ENCODE results near the gene IFIT1B.

IFIT1B gene

DNA sequence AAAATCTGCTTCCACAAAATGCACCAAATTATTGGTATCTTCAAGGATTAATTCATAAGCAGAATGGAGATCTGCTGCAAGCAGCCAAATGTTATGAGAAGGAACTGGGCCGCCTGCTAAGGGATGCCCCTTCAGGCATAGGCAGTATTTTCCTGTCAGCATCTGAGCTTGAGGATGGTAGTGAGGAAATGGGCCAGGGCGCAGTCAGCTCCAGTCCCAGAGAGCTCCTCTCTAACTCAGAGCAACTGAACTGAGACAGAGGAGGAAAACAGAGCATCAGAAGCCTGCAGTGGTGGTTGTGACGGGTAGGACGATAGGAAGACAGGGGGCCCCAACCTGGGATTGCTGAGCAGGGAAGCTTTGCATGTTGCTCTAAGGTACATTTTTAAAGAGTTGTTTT lies 38.0 kb upstream of the IFIT1B start:
- H3K9ac ChIP-seq (ENCODE audit: low read length in 2 of 2), result no peak overlapping the region
- no peak overlapping the region for H3K27ac ChIP-seq (ENCODE audit: low read length)

DNA sequence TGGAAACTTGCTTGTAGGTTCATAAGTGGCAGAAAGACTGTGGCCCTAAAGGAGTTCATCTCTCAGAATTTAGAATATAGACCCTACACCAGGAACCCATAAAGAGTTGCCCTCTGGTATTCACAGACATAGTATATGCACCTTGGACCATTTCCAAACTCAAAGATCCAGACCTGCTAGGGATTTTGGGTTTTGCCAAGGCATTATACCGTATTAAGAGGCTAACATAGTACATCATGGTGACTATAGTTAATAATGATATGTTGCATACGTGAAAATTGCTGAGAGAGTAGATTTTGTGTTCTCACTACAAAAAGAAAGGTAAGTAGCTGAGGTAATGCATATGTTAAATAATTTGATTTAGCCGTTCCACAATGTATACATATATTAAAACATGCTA lies 36.2 kb upstream of the IFIT1B start:
- Histone ChIP-seq H3K27me3 (ENCODE audit: control insufficient read depth in 1 of 2, insufficient read depth in 2 of 2, low read length in 2 of 2) (no peaks in the 10 kb centered on the region), H3K4me1 (ENCODE audit: control insufficient read depth, insufficient read depth, low read length) (no peaks in the 10 kb centered on the region), H3K4me3 (ENCODE audit: low read length in 2 of 2) (no peak overlapping the region), H3K27ac (ENCODE audit: low read length) (no peak overlapping the region), H3K9ac (ENCODE audit: low read length in 2 of 2) (no peak overlapping the region), H3K9me3 (ENCODE audit: control insufficient read depth in 2 of 2, low read length in 2 of 2) (no peaks in the 10 kb centered on the region), H3K36me3 (ENCODE audit: control insufficient read depth in 2 of 2, insufficient read depth in 2 of 2, low read length in 2 of 2) (peaks cover 5% of the 10 kb centered on the region in 2 donors)

More for the DNA sequence above, 38.0 kb upstream of the IFIT1B start:
- Histone ChIP-seq H3K36me3 (ENCODE audit: control insufficient read depth in 2 of 2, insufficient read depth in 2 of 2, low read length in 2 of 2) (peaks cover 5% of the 10 kb centered on the region in 2 donors), H3K9me3 (ENCODE audit: control insufficient read depth in 2 of 2, low read length in 2 of 2) (no peaks in the 10 kb centered on the region), H3K4me1 (ENCODE audit: control insufficient read depth, insufficient read depth, low read length) (no peaks in the 10 kb centered on the region), H3K4me3 (ENCODE audit: low read length in 2 of 2) (no peak overlapping the region), H3K27me3 (ENCODE audit: control insufficient read depth in 1 of 2, insufficient read depth in 2 of 2, low read length in 2 of 2) (no peaks in the 10 kb centered on the region)

DNA sequence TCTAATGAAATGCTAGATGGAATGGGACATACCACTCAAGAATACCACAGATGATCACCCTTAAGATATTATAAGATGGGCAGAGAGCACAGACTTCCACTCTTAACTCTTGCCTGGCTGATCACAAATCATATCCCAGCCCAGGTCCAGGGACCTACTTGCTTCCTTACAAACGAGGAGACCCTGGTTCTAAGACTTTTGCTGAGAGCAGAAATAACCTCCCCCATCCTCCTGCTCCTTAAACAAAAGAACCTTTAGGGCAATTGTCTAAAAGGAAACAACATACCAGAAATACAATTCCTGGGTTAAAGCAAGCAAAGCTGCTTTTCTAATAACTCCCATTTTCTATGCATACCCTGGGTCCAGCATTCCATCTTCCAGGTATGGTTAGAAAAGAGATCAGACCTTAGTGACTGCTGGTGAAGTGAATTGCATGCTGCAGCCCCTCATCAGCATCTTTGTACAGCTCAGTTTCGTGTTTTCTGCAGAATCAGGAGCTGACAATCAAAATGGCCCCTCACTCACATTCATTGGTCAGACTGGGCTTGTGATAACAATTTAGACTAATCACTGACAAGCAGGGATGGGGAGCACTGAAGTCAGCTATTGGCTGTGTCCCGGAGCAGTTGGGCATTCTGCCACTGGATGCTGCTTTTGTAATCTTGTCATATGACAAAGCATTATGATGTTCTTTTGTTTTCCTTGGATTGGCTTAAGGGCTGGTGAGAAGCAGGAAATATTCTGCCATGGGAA lies 35.5 kb upstream of the IFIT1B start:
- Histone ChIP-seq H3K27me3 (ENCODE audit: control insufficient read depth in 1 of 2, insufficient read depth in 2 of 2, low read length in 2 of 2) (no peaks in the 10 kb centered on the region), H3K9ac (ENCODE audit: low read length in 2 of 2) (no peak overlapping the region), H3K36me3 (ENCODE audit: control insufficient read depth in 2 of 2, insufficient read depth in 2 of 2, low read length in 2 of 2) (peaks cover 5% of the 10 kb centered on the region in 2 donors), H3K4me1 (ENCODE audit: control insufficient read depth, insufficient read depth, low read length) (no peaks in the 10 kb centered on the region), H3K4me3 (ENCODE audit: low read length in 2 of 2) (no peak overlapping the region), H3K27ac (ENCODE audit: low read length) (no peak overlapping the region), H3K9me3 (ENCODE audit: control insufficient read depth in 2 of 2, low read length in 2 of 2) (no peaks in the 10 kb centered on the region)

DNA sequence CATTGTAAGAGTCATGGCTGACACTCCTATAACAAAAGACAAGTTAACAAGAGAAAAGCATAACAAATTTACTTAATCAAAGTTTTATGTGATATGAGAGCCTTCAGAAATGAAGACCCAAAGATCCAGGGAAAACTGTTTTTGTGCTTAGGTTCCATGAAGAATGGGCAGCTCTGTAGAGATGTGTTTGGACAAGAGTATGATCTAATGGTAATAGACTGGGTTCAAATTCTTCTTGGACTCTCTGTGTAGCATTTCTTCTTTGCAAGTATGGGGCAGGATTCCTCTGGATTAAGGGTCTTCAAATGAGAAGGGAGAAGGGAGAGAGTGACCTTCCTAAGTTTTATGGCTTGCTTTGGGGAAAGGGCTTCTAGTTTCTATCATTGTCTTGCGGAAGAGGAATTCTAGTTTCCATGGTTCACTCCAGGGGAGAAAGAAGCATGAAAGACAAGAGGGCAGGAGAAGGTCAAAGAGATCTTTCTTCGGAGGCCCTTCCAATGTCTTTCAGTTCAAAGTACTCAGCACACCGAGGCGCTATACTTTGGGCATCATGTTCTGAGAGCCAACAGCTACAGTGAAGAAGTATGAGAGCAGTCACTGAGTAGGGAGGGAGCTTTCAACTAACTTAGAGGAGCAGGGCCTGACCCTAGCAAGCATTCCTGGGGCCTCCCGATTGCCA lies 34.6 kb upstream of the IFIT1B start:
- Histone ChIP-seq H3K4me1 (ENCODE audit: control insufficient read depth, insufficient read depth, low read length) (no peaks in the 10 kb centered on the region), H3K4me3 (ENCODE audit: low read length in 2 of 2) (no peak overlapping the region), H3K9me3 (ENCODE audit: control insufficient read depth in 2 of 2, low read length in 2 of 2) (no peaks in the 10 kb centered on the region), H3K27ac (ENCODE audit: low read length) (no peak overlapping the region), H3K9ac (ENCODE audit: low read length in 2 of 2) (no peak overlapping the region), H3K27me3 (ENCODE audit: control insufficient read depth in 1 of 2, insufficient read depth in 2 of 2, low read length in 2 of 2) (no peaks in the 10 kb centered on the region), H3K36me3 (ENCODE audit: control insufficient read depth in 2 of 2, insufficient read depth in 2 of 2, low read length in 2 of 2) (peaks cover 5% of the 10 kb centered on the region in 2 donors)

DNA sequence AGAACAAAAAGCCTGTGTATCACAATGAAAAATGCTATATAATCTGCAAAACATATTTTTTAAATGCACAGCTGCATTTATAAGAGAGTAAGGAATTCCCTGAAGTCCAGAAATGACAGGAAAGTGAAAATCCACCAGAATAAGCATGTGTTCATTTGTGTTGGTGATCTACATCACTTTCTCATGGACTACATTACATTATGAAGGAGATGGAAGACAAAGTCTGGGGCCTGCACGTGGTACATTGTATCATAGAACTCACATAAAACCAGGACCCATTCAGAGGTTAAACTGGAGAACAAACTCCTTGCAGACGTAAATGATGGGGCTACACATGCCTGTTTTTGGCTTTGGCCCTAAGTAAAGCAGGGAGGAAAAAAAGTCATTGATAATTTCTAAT lies 33.7 kb upstream of the IFIT1B start:
- Histone ChIP-seq H3K4me1 (ENCODE audit: control insufficient read depth, insufficient read depth, low read length) (no peaks in the 10 kb centered on the region), H3K27ac (ENCODE audit: low read length) (no peak overlapping the region)

DNA sequence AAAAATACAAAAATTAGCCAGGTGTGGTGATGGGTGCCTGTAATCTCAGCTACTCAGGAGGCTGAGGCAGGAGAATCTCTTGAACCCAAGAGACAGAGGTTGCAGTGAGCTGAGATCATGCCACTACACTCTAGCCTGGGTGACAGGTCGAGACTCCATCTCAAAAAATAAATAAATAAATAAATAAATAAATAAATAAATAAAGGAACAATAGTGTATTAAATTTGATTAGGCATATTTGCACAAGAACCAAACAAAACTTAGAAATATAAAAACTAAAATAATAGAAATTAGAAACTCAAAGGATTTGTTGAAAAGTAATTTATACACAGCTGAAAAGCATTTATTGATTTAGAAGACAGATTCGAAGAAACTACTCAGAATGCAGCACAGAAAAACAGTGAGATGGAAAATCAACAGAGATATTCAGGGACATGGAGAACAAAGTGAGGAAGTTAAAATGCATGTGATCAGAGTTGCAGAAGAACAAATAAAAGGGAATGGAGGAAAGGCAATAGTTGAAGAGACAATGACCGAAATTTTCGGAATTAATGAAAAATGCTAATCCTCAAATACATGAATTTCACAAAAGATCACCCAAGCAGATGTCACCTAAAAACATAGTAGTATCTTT lies 32.4 kb upstream of the IFIT1B start:
- H3K4me1 ChIP-seq (ENCODE audit: control insufficient read depth, insufficient read depth, low read length), result no peaks in the 10 kb centered on the region

More for the DNA sequence above, 33.7 kb upstream of the IFIT1B start:
- Histone ChIP-seq H3K9ac (ENCODE audit: low read length in 2 of 2) (no peak overlapping the region), H3K27me3 (ENCODE audit: control insufficient read depth in 1 of 2, insufficient read depth in 2 of 2, low read length in 2 of 2) (no peaks in the 10 kb centered on the region), H3K9me3 (ENCODE audit: control insufficient read depth in 2 of 2, low read length in 2 of 2) (no peaks in the 10 kb centered on the region), H3K36me3 (ENCODE audit: control insufficient read depth in 2 of 2, insufficient read depth in 2 of 2, low read length in 2 of 2) (peaks cover 0 to 3% of the 10 kb centered on the region in 2 donors), H3K4me3 (ENCODE audit: low read length in 2 of 2) (no peak overlapping the region)

DNA sequence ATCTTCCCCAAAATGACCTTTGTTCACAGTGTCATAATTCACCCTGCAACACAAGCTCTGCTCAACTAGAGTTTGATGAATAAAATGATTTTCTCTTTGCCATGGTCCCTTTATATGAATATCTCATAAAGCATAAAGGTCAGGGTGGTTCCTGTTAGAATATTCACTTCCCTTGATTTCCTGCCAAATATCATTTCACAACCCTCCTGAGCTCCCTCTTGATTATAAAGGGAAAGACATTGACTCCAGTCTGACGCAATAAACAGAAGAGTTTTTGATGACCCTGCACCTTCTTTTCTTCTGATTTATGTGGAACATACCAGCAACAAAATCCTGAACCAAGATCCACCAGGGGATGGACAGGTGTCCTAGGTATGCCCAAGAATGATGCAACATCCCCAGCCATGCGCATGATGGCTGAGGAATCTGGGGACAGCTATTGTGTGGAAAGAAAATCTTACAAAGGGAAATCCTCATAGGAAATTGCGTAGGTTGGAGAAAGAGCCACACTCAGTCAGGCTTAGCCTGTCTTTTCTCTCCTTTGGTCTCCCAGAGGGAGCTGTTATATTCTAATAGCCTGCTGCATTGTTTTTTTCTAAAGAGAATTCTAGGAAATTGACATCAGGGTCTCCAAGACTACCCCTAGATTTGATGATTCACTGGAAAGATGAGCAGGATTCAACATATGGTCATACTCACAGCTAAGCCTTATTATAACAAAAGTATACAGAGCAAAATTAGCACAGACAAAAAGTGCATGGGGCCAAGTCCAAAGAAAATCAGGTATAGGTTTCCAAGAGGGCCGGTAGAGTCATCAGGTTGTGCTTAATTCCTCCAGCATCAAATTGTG lies 31.2 kb upstream of the IFIT1B start:
- H3K27ac ChIP-seq (ENCODE audit: low read length), result no peak overlapping the region
- H3K4me3 ChIP-seq (ENCODE audit: low read length in 2 of 2), result no peak overlapping the region

More for the DNA sequence above, 32.4 kb upstream of the IFIT1B start:
- H3K27me3 ChIP-seq (ENCODE audit: control insufficient read depth in 1 of 2, insufficient read depth in 2 of 2, low read length in 2 of 2), result no peaks in the 10 kb centered on the region
- no peak overlapping the region for H3K9ac ChIP-seq (ENCODE audit: low read length in 2 of 2)
- H3K9me3 ChIP-seq (ENCODE audit: control insufficient read depth in 2 of 2, low read length in 2 of 2), result no peaks in the 10 kb centered on the region
- H3K4me3 ChIP-seq (ENCODE audit: low read length in 2 of 2), result no peak overlapping the region
- no peaks in the 10 kb centered on the region for H3K36me3 ChIP-seq (ENCODE audit: control insufficient read depth in 2 of 2, insufficient read depth in 2 of 2, low read length in 2 of 2)
- H3K27ac ChIP-seq (ENCODE audit: low read length), result no peak overlapping the region

DNA sequence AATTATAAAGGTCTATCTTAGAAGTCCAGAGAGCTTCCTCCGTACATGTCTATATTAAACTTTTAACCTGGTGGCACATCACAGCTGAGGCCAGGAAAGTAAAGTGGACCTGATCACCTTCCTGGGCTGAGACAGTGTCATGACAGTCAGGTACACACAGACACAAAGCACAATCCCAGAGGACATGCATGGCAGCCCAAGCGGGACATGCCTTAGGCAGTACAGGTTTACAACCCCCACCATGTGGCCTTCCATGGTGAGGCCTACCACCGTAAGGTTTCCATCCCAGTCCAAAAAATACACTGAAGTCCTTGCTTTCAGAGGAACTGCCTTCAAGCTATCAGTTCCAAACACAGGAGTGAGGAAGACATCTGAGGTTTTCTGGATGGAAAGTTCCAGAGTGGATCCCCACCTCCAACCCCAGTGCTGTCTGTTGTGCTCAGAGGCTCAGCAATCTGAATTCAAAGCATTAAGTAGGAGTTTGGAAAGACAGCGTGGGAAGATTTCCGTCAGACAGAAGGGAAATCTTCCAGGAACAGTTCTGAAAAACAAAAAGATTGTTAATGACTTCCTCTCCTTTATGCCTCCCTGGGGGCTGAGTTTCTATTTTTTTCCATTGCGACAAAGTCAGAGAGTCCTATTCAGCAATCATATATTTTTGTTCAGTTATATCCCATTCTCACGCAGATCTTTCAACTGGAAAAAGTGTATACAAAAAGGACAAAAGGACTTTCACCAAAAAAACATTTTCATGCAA lies 30.0 kb upstream of the IFIT1B start:
- Histone ChIP-seq H3K4me3 (ENCODE audit: low read length in 2 of 2) (no peak overlapping the region), H3K9ac (ENCODE audit: low read length in 2 of 2) (no peak overlapping the region), H3K36me3 (ENCODE audit: control insufficient read depth in 2 of 2, insufficient read depth in 2 of 2, low read length in 2 of 2) (no peaks in the 10 kb centered on the region), H3K4me1 (ENCODE audit: control insufficient read depth, insufficient read depth, low read length) (peaks cover 4% of the 10 kb centered on the region), H3K27me3 (ENCODE audit: control insufficient read depth in 1 of 2, insufficient read depth in 2 of 2, low read length in 2 of 2) (no peaks in the 10 kb centered on the region), H3K9me3 (ENCODE audit: control insufficient read depth in 2 of 2, low read length in 2 of 2) (no peaks in the 10 kb centered on the region), H3K27ac (ENCODE audit: low read length) (no peak overlapping the region)

More for the DNA sequence above, 31.2 kb upstream of the IFIT1B start:
- H3K9ac ChIP-seq (ENCODE audit: low read length in 2 of 2), result no peak overlapping the region
- H3K36me3 ChIP-seq (ENCODE audit: control insufficient read depth in 2 of 2, insufficient read depth in 2 of 2, low read length in 2 of 2), result no peaks in the 10 kb centered on the region
- H3K4me1 ChIP-seq (ENCODE audit: control insufficient read depth, insufficient read depth, low read length), result peaks cover 4% of the 10 kb centered on the region
- no peaks in the 10 kb centered on the region for H3K27me3 ChIP-seq (ENCODE audit: control insufficient read depth in 1 of 2, insufficient read depth in 2 of 2, low read length in 2 of 2)
- H3K9me3 ChIP-seq (ENCODE audit: control insufficient read depth in 2 of 2, low read length in 2 of 2), result no peaks in the 10 kb centered on the region

DNA sequence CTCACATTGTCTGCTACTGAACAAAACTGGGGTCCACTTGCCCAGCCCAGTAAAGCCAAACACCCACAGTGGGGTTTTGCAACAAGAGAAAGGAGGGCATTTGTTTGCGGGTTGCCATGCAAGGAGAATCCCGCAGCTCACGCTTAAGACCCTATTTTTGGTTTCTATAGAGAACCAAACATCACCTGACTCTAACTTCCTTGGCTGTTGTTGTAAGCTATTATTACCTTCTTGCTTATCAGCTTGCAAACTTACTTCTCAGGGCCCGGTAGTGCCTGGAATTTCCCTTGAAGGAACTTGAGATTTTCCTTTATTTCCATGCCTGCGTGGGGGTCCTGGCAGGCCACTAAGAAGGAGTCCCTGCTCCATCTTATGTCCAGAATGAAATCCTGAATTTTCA lies 29.4 kb upstream of the IFIT1B start:
- H3K27ac ChIP-seq (ENCODE audit: low read length), result no peak overlapping the region
- H3K9ac ChIP-seq (ENCODE audit: low read length in 2 of 2), result no peak overlapping the region
- H3K4me1 ChIP-seq (ENCODE audit: control insufficient read depth, insufficient read depth, low read length), result peaks cover 4% of the 10 kb centered on the region
- H3K9me3 ChIP-seq (ENCODE audit: control insufficient read depth in 2 of 2, low read length in 2 of 2), result no peaks in the 10 kb centered on the region
- no peak overlapping the region for H3K4me3 ChIP-seq (ENCODE audit: low read length in 2 of 2)
- no peaks in the 10 kb centered on the region for H3K27me3 ChIP-seq (ENCODE audit: control insufficient read depth in 1 of 2, insufficient read depth in 2 of 2, low read length in 2 of 2)
- H3K36me3 ChIP-seq (ENCODE audit: control insufficient read depth in 2 of 2, insufficient read depth in 2 of 2, low read length in 2 of 2), result no peaks in the 10 kb centered on the region

DNA sequence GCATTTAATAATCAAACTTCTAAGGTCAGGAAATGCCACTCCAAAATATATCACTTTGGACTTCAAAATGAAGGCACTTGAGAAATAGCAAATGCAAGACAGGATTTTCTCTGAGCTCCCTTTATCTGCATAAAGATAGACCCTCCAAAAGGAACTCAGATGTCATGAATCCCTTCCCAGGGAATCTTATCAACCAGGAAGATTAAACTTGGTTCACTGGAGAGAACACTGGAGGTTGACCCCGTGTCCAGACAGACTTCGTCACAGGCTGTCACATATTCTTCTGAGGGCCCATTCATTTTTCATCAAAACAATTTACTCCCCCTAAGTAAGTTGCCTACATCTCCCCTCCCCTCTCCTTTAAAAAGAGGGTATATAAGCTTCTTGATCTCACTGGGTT lies 28.9 kb upstream of the IFIT1B start:
- Histone ChIP-seq H3K27me3 (ENCODE audit: control insufficient read depth in 1 of 2, insufficient read depth in 2 of 2, low read length in 2 of 2) (no peaks in the 10 kb centered on the region), H3K4me1 (ENCODE audit: control insufficient read depth, insufficient read depth, low read length) (peaks cover 4% of the 10 kb centered on the region), H3K27ac (ENCODE audit: low read length) (no peak overlapping the region), H3K36me3 (ENCODE audit: control insufficient read depth in 2 of 2, insufficient read depth in 2 of 2, low read length in 2 of 2) (no peaks in the 10 kb centered on the region), H3K9me3 (ENCODE audit: control insufficient read depth in 2 of 2, low read length in 2 of 2) (no peaks in the 10 kb centered on the region), H3K9ac (ENCODE audit: low read length in 2 of 2) (no peak overlapping the region), H3K4me3 (ENCODE audit: low read length in 2 of 2) (no peak overlapping the region)
